Measurements from ENCODE around the gene SNX25.
"Not testable (repeated sequence)": the region's sequence is repeated elsewhere in the genome, so short reads cannot be mapped to it uniquely, and the experiment has no call there.

Gene SNX25

GRCh38 chr4:185235843-185236503 lies 26.6 kb downstream of the SNX25 start:
- DNase-seq = no peak

- no peak for DNase-seq
Observed at GRCh38 chr4:185237175-185237574, 27.8 kb downstream of the SNX25 start.

GRCh38 chr4:185238215-185238681 lies 28.9 kb downstream of the SNX25 start:
- peak; percentile 33 for DNase-seq

- no peak for DNase-seq
Observed at GRCh38 chr4:185238750-185239149, 29.4 kb downstream of the SNX25 start.

GRCh38 chr4:185240486-185240885 lies 31.1 kb downstream of the SNX25 start:
- not testable (repeated sequence) for DNase-seq

- DNase-seq = no peak
Observed at GRCh38 chr4:185242749-185243533, 33.5 kb downstream of the SNX25 start.

DNA sequence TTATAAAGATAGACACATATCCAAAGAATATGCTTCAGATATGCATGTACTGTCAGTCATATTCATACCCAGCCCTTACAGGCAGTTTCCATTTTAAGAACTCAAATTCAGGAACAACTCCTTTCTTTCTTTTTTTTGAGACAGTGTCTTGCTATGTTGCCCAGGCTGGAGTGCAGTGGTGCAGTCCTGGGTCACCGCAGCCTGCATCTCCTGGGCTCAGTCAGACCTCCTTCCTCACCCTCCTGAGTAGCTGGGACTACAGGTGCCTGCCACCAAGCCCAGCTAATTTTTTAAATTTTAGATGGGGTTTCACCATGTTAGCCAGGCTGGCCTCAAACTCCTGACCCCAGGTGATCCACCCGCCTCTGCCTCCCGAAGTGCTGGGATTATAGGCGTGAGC lies 34.5 kb downstream of the SNX25 start:
- no peak for DNase-seq

- DNase-seq = no peak
Observed at GRCh38 chr4:185244763-185245162, 35.4 kb downstream of the SNX25 start.

GRCh38 chr4:185246453-185246852 lies 37.1 kb downstream of the SNX25 start:
- no peak for DNase-seq

GRCh38 chr4:185247151-185247550 lies 37.8 kb downstream of the SNX25 start:
- DNase-seq = no peak

GRCh38 chr4:185248393-185249039 lies 39.1 kb downstream of the SNX25 start:
- DNase-seq = no peak

GRCh38 chr4:185249105-185249504 lies 39.7 kb downstream of the SNX25 start:
- DNase-seq = no peak

GRCh38 chr4:185254434-185254833 lies 45.0 kb downstream of the SNX25 start:
- DNase-seq = no peak

- DNase-seq = no peak
Observed at GRCh38 chr4:185255868-185256267, 46.5 kb downstream of the SNX25 start.

DNA sequence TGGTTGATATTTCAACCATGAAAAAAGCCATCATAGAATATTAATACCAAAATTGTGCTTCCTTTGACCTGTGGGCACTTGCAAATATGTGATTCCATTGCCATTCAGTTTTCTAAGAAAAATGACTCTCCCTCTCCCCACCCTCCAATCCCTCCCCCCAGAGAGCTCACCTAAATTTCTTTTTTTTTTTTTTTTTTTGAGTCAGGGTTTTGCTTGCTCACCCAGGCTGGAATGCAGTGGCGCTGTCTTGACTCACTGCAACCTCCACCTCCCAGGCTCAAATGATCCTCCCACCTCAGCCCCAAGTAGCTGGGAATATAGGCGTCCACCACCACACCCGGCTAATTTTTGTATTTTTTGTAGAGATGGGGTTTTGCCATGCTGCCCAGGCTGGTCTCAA lies 47.0 kb downstream of the SNX25 start:
- DNase-seq = no peak

DNA sequence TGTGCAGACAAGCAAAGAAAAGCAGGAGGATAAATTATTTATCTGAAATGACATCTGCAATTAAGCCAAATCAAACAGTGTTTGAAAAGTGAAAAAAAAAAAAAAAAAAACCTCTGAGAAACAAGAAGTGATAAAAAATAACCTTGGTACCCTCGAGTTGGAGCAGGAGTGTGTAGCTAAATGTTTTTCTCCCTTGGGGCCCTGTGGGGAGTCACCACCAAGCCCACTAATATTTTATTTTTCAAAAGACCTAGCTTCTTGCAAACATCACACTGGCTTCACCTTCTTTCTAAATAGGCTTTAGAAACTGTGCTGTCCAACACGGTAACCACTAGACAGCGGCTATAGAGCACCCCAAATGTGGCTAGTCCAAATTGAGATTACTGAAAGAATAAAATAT lies 47.7 kb downstream of the SNX25 start:
- DNase-seq = no peak

- no peak for DNase-seq
Observed at GRCh38 chr4:185257694-185258093, 48.3 kb downstream of the SNX25 start.

- DNase-seq = not testable (repeated sequence)
Observed at GRCh38 chr4:185258741-185259140, 49.3 kb downstream of the SNX25 start.

DNA sequence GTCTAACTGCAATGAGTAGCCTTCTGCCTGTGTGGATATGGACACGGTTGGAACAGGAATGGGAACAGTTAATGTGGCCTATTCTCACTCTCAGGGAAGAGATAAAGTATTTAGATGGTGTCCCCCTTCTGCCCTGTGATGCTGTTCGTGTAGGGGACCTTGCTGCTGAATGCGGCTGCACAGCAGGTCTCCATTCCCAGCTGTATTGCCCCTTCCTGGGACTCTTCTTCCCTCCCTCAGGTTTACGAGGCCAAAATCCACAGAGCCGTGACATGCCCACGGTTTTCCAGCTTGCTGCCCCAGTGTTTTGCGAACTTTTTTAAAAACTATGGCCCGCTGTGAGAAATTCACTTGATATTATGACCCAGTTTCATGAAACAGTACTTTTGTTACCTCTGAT lies 50.3 kb downstream of the SNX25 start:
- no peak for DNase-seq

DNA sequence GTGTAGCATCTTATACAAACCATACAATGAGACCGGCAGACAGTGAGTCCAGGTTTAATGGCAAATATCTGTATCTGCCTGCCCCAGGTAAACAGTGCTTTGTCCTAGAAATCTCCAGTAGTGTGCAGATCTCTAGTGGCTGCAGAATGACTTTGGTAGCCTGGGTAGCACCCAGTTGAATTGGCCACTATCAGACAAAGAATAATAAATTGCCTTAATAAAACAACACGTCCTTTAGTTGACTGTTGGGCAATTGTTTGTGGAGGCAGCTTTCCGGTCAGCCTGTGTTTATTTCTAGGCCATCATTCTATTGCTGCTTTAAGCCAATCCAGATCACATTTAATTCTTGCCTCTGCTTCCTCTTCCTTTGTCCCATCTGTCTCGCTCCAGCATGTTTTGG lies 52.5 kb downstream of the SNX25 start:
- no peak for DNase-seq

- DNase-seq = no peak
Observed at GRCh38 chr4:185263419-185263818, 54.0 kb downstream of the SNX25 start.

- DNase-seq = no peak
Observed at GRCh38 chr4:185265942-185266341, 56.5 kb downstream of the SNX25 start.

- no peak for DNase-seq
Observed at GRCh38 chr4:185269286-185269685, 59.9 kb downstream of the SNX25 start.

DNA sequence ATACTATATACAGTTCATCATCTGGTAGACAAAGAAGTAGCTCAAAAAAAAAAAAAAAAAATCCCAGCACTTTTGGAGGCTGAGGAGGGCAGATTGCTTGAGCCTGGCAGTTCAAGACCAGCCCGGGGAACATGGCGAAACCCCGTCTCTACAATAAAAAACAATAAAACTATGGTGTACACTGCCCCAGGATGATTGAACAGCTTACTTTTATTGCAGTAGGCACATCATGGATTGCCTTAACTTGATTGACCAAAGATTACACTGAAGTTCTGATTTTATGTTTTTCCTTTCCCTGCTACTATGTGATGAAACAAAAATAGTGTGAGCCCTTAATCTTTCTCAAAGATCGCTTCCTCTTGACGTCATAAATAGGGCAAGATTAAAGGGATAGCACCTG lies 60.6 kb downstream of the SNX25 start:
- no peak for DNase-seq

Data from activated naive CD4-positive, alpha-beta T cell treated with anti-CD3 and anti-CD28 coated beads, Interleukin-2, amount 50 U/mL, for 16 hours (primary cell).